GM21723 (cell line): ENCODE data around the gene ALG6.

Experiments
- ATAC-seq: cut with Tn5 transposase; IDR thresholded peaks from one replicate; pipeline ENCODE4 v1.9.1; 2021; ENCODE audit warnings: mild to moderate bottlenecking, moderate library complexity; ENCODE audit not compliant: unreplicated experiment

The ALG6 gene

GRCh38 chr1:63367215-63368103, at the start of gene ALG6:
Gene ALG6 (plus strand): TSS chr1:63367627. CDS start chr1:63370978, 3,351 bp downstream.
- ATAC-seq = peak; percentile 94

DNA sequence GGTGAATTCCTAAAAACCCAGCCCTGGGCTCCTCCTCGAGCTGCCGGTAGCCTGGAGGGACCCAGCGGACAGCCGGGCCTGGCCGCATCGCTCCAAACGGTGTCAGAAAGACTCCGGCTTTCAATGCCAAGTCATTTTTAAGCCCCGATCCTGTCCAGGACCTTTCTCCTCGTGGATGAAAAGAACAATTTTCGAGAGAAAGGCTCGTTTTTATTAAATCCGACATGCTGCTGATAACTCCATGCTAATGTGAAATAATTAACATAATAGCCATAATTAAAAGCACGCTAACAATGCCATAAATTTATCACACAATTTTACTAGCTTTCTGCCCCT, 49.6 kb upstream of the ALG6 start:
- no peak for ATAC-seq

- ATAC-seq = no peak
Measured at GRCh38 chr1:63318201-63318979, 49.0 kb upstream of the ALG6 start.

- ATAC-seq = no peak
Measured at GRCh38 chr1:63319046-63320021, 48.1 kb upstream of the ALG6 start.

- no peak for ATAC-seq
Measured at GRCh38 chr1:63320022-63320721, 47.3 kb upstream of the ALG6 start.

- ATAC-seq = no peak
Measured at GRCh38 chr1:63321066-63321784, 46.2 kb upstream of the ALG6 start.

DNA sequence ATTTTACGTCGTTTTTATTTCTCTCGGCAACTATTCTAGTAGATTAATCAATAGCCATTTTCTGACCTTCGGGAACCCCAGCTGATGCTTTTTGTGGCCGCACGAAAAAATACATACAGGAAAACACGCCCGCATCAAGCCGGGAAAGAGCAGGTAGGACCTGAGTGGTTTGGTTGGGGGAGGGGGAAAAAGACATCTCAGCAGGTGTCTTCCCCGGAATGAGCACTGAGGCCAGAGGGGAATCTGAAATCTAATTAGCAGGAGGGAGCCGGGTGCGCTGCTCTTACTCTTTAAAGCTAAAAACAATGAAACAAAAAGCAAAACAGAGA, 45.7 kb upstream of the ALG6 start:
- ATAC-seq = no peak

- peak; percentile 51 for ATAC-seq
Measured at GRCh38 chr1:63322114-63322943, 45.1 kb upstream of the ALG6 start, which contains the start of gene FOXD3. Gene FOXD3 (plus strand): TSS chr1:63322567. CDS start chr1:63323059, 492 bp downstream.

GRCh38 chr1:63322944-63323864, 44.2 kb upstream of the ALG6 start:
- ATAC-seq = peak; percentile 20

- no peak for ATAC-seq
Measured at GRCh38 chr1:63323865-63324778, 43.3 kb upstream of the ALG6 start.

GRCh38 chr1:63324779-63325119, 42.7 kb upstream of the ALG6 start:
- no peak for ATAC-seq

DNA sequence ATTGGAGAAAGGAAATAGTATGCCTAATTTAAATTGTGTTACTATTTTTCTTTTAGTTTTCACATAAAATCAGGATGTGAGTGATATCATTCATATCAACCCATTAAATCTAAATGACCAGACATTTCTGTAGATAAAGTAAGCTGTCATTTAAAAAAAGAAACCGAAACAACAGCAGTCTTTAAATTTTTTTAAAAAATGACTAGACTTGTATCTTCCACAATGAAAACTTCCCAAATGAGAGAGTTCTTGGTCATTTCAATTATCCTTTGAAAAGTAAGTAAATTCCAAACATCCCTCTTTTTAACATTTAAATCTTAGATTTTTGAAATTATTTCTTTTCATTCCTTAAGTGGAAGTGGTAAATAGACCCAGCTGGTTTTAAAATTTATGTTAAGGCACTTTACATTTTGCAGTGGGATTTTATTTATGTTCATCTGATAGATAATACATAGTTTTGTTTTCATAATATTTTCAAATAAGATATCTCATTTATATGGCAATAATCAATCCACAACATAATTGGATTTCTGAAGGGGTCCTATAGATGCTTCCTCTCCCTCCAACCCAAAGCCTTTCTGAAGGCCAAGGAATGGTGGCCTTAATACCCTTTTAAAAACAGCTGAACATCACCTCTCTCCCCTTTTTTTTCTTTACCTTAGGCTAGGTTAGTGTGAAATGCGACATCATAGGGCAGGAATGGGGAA, 42.0 kb upstream of the ALG6 start:
- ATAC-seq = no peak

DNA sequence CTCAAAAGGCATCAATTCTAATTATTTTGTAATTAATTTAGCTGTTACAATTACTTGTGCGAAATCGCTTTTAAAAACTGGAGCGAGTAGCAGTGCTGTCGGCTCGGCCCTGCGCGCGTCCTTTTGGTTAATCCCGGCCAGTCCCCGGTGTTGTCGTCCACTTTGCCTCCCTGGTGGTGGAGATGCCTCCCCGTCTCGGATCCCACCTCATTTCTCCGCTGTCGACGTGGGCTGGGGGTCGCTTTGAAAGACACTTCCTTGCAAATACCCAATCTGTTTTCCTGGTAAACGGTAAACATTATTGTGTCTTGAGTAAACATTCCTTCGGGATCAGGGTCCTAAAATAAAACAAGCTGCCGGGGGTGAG, 41.3 kb upstream of the ALG6 start:
- no peak for ATAC-seq

GRCh38 chr1:63326473-63327380, 40.7 kb upstream of the ALG6 start:
- no peak for ATAC-seq

DNA sequence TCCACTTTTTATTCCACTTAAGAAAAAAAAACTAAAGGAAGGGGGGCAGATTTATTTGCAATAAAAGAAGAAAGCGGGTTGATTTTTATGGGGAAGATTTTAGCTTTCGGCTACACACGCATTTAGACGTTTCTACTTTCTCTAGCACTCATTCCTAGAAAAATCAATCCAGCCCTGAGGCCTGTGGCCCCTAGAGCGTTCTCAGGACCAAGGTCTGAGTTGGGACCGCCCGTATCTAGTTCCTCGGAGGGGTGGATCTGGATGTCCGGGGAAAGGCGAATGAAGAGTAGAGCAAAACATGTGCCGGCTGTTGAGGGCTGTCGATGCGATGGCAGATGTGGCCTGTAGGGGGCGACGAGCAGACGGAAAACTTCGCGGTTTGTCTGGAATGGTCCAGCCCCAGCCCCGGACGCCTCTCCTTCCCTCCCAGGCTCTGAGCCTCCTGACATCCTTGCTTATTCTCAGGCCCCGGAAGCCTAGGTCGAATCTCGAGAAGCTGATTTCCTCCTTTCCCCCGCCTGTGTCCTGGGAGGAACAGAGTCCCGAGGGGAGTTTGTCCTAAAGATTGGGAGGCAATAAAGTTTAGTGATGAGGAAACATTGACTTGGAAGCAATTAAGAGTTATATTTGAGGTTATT, 39.9 kb upstream of the ALG6 start:
- ATAC-seq = no peak
